Esophagus (tissue), 2 donors: ENCODE measurements around the gene AOPEP. TPM values are rescaled to one million over a fixed set of nuclear protein-coding genes. Genes with fewer than 3 reads are reported as not detected.

Experiments
- H3K27ac ChIP-seq, 2 donors: one replicate each; pipeline ENCODE4 v1.5.1; 2013; ENCODE audit warnings: low read depth in 2 of 2, mild to moderate bottlenecking in 2 of 2, inconsistent platforms in 1 of 2, low read length in 1 of 2, moderate library complexity in 1 of 2
- H3K27me3 ChIP-seq, 2 donors: one replicate each; pipeline ENCODE4 v1.6.1; 2013; ENCODE audit warnings: low read length in 2 of 2, control low read depth in 1 of 2, mild to moderate bottlenecking in 1 of 2; ENCODE audit not compliant: insufficient read depth in 2 of 2, control insufficient read depth in 1 of 2
- H3K36me3 ChIP-seq, 2 donors: one replicate each; pipeline ENCODE4 v1.6.1; 2013; ENCODE audit warnings: low read length in 1 of 2; ENCODE audit not compliant: control insufficient read depth in 2 of 2, insufficient read depth in 2 of 2
- H3K4me1 ChIP-seq, 2 donors: one replicate each; pipeline ENCODE4 v1.6.1; 2013; ENCODE audit warnings: low read length in 1 of 2; ENCODE audit not compliant: control insufficient read depth in 2 of 2, insufficient read depth in 2 of 2
- H3K4me3 ChIP-seq, 2 donors: one replicate each; pipeline ENCODE4 v1.5.1; 2013; ENCODE audit warnings: low read length in 2 of 2, mild to moderate bottlenecking in 2 of 2, low read depth in 1 of 2, moderate library complexity in 1 of 2
- H3K9me3 ChIP-seq, 2 donors: one replicate each; pipeline ENCODE4 v1.6.1; 2013; ENCODE audit warnings: mild to moderate bottlenecking in 2 of 2, low read depth in 1 of 2, low read length in 1 of 2, moderate library complexity in 1 of 2; ENCODE audit not compliant: control insufficient read depth in 2 of 2, insufficient read depth in 1 of 2
- WGBS, 2 donors: extraction: QIAGEN DNeasy Blood & Tissue Kit; methylation state at CpG; one replicate each; pipeline ENCODE4 v1.1.7; 2013; 5-methylcytosine and 5-hydroxymethylcytosine counted together
- polyA plus RNA-seq, 2 donors: library from polyadenylated mRNA; stranded (reverse); fragments of 200-250 nt; gene quantifications; one replicate each; pipeline ENCODE4 v1.2.3, GENCODE V29; 2013
- donor health status: healthy with polysubstance abuse.
- donor health status: Bipolar disorder and iron deficiency.

AOPEP gene
- polyA plus RNA-seq, 2 donors = 99.6 to 111 TPM

GRCh38 chr9:94867842-94868312 lies 141.4 kb downstream of the AOPEP start:
- 18 to 33% methylated on average over 4 of the region's 4 CpGs for WGBS, 2 donors
- peak overlapping the region; percentile 82 to 85 for H3K27ac ChIP-seq
- no peak overlapping the region for H3K4me3 ChIP-seq
- H3K4me1 ChIP-seq = peaks cover 2 to 3% of the 10 kb centered on the region in 2 donors
- H3K36me3 ChIP-seq = no peaks in the 10 kb centered on the region
- H3K27me3 ChIP-seq = no peaks in the 10 kb centered on the region
- H3K9me3 ChIP-seq = no peaks in the 10 kb centered on the region

- WGBS, 2 donors = 96% methylated on average over 2 of the region's 2 CpGs
- Histone ChIP-seq H3K4me1 (peaks cover 2 to 3% of the 10 kb centered on the region in 2 donors), H3K4me3 (no peak overlapping the region), H3K36me3 (no peaks in the 10 kb centered on the region), H3K27ac (peak overlapping the region; percentile 82 to 85), H3K9me3 (no peaks in the 10 kb centered on the region), H3K27me3 (no peaks in the 10 kb centered on the region)
Observed at GRCh38 chr9:94868464-94868863, 142.0 kb downstream of the AOPEP start.

GRCh38 chr9:94869415-94869843 lies 142.9 kb downstream of the AOPEP start:
- peak overlapping the region in 1 of 2 donors; percentile 41 for H3K27ac ChIP-seq
- H3K4me1 ChIP-seq = peaks cover 2 to 3% of the 10 kb centered on the region in 2 donors
- H3K4me3 ChIP-seq = no peak overlapping the region
- WGBS, 2 donors = 53 to 54% methylated on average over 4 of the region's 4 CpGs
- no peaks in the 10 kb centered on the region for H3K27me3 ChIP-seq
- no peaks in the 10 kb centered on the region for H3K9me3 ChIP-seq
- no peaks in the 10 kb centered on the region for H3K36me3 ChIP-seq

- H3K27me3 ChIP-seq = no peaks in the 10 kb centered on the region
- 91 to 95% methylated on average over 3 of the region's 3 CpGs for WGBS, 2 donors
- no peaks in the 10 kb centered on the region for H3K36me3 ChIP-seq
- H3K4me3 ChIP-seq = no peak overlapping the region
- peak overlapping the region; percentile 10 to 75 for H3K27ac ChIP-seq
- peaks cover 2 to 3% of the 10 kb centered on the region in 2 donors for H3K4me1 ChIP-seq
- H3K9me3 ChIP-seq = no peaks in the 10 kb centered on the region
Observed at GRCh38 chr9:94870465-94870792, 143.9 kb downstream of the AOPEP start.

GRCh38 chr9:94870793-94871558 lies 144.5 kb downstream of the AOPEP start:
- Histone ChIP-seq H3K27ac (peak overlapping the region; percentile 10 to 75), H3K4me1 (peaks cover 2 to 3% of the 10 kb centered on the region in 2 donors), H3K36me3 (no peaks in the 10 kb centered on the region), H3K27me3 (no peaks in the 10 kb centered on the region), H3K4me3 (no peak overlapping the region), H3K9me3 (no peaks in the 10 kb centered on the region)
- WGBS, 2 donors = 67 to 78% methylated on average over 8 of the region's 8 CpGs

- H3K27me3 ChIP-seq = no peaks in the 10 kb centered on the region
- H3K4me1 ChIP-seq = peaks cover 2 to 3% of the 10 kb centered on the region in 2 donors
- H3K27ac ChIP-seq = peak overlapping the region in 1 of 2 donors; percentile 49
- H3K36me3 ChIP-seq = no peaks in the 10 kb centered on the region
- WGBS, 2 donors = 93 to 94% methylated on average over 13 of the region's 13 CpGs
- no peaks in the 10 kb centered on the region for H3K9me3 ChIP-seq
- no peak overlapping the region for H3K4me3 ChIP-seq
Observed at GRCh38 chr9:94872083-94872833, 145.8 kb downstream of the AOPEP start.

GRCh38 chr9:94872891-94873511 lies 146.5 kb downstream of the AOPEP start:
- Histone ChIP-seq H3K36me3 (no peaks in the 10 kb centered on the region), H3K4me1 (peaks cover 2 to 3% of the 10 kb centered on the region in 2 donors), H3K27me3 (no peaks in the 10 kb centered on the region), H3K27ac (peak overlapping the region in 1 of 2 donors; percentile 21), H3K4me3 (no peak overlapping the region), H3K9me3 (no peaks in the 10 kb centered on the region)
- WGBS, 2 donors = 65 to 66% methylated on average over 3 of the region's 3 CpGs

- Histone ChIP-seq H3K27me3 (no peaks in the 10 kb centered on the region), H3K36me3 (no peaks in the 10 kb centered on the region), H3K27ac (no peak overlapping the region), H3K4me1 (peaks cover 2 to 3% of the 10 kb centered on the region in 2 donors), H3K9me3 (no peaks in the 10 kb centered on the region), H3K4me3 (no peak overlapping the region)
- 36 to 49% methylated on average over 3 of the region's 3 CpGs for WGBS, 2 donors
Observed at GRCh38 chr9:94874316-94874715, 147.8 kb downstream of the AOPEP start.

- H3K9me3 ChIP-seq = no peaks in the 10 kb centered on the region
- 80 to 90% methylated on average over 5 of the region's 5 CpGs for WGBS, 2 donors
- no peaks in the 10 kb centered on the region for H3K27me3 ChIP-seq
- H3K27ac ChIP-seq = no peak overlapping the region
- H3K36me3 ChIP-seq = peaks cover 0 to 2% of the 10 kb centered on the region in 2 donors
- H3K4me3 ChIP-seq = no peak overlapping the region
- peaks cover 2 to 3% of the 10 kb centered on the region in 2 donors for H3K4me1 ChIP-seq
Observed at GRCh38 chr9:94875300-94876020, 149.0 kb downstream of the AOPEP start.
